IMR-90 (cell line): ENCODE measurements around the gene SSBP3. TPM values are rescaled to one million over a fixed set of nuclear protein-coding genes. Genes with fewer than 3 reads are reported as not detected.

Experiments
- ATAC-seq: fragments of 200-7000 bp; cut with Tn5 transposase; 2 replicates; pipeline ENCODE4 v1.9.1; 2020; ENCODE audit warnings: low read depth, mild to moderate bottlenecking, moderate library complexity
- BruUV-seq: library from RNA; stranded (reverse); fragments of 400-500 nt; replicated peaks from 2 replicates; lab custom pipeline; 2021; lab: Mats Ljungman, UMichigan
- CTCF ChIA-PET: fragments of 300-600 bp; formaldehyde crosslinking; extraction: SDS; loops from one replicate; lab custom pipeline; 2021; ENCODE audit warnings: antibody characterized with exemption; lab: Yijun Ruan, JAX
- POLR2A ChIA-PET: fragments of 300-600 bp; sonication (Branson Sonifier 250); formaldehyde crosslinking; loops from one replicate; lab custom pipeline; 2022; ENCODE audit warnings: antibody characterized with exemption; ENCODE audit not compliant: unreplicated experiment; lab: Charles Lee
- DNase-seq: peaks from one replicate; pipeline ENCODE4 v3.0.0; 2013
- H2AFZ ChIP-seq: replicated peaks from 2 replicates; pipeline ENCODE3; 2013; ENCODE audit warnings: low read length, mild to moderate bottlenecking; ENCODE audit not compliant: poor library complexity
- H2AK5ac ChIP-seq: 2 replicates; pipeline ENCODE4 v1.6.1; 2013; ENCODE audit warnings: low read depth, low read length, inconsistent platforms
- H2AK9ac ChIP-seq: replicated peaks from 2 replicates; pipeline ENCODE3; 2013; ENCODE audit warnings: mild to moderate bottlenecking, low read depth, low read length, moderate library complexity; ENCODE audit not compliant: poor library complexity
- H2BK120ac ChIP-seq: 2 replicates; pipeline ENCODE4 v1.6.1; 2013; ENCODE audit warnings: low read depth, low read length, inconsistent platforms
- H2BK15ac ChIP-seq: 3 replicates; pipeline ENCODE4 v1.6.1; 2013; ENCODE audit warnings: low read depth, low read length, inconsistent platforms
- H2BK20ac ChIP-seq: 2 replicates; pipeline ENCODE4 v1.6.1; 2013; ENCODE audit warnings: low read depth, mild to moderate bottlenecking, inconsistent platforms, low read length, moderate library complexity
- H2BK5ac ChIP-seq: 2 replicates; pipeline ENCODE4 v1.6.1; 2013; ENCODE audit warnings: mild to moderate bottlenecking, low read depth, low read length, inconsistent platforms; ENCODE audit not compliant: poor library complexity, severe bottlenecking
- H3K14ac ChIP-seq: replicated peaks from 2 replicates; pipeline ENCODE4 v1.6.1; 2013; ENCODE audit warnings: low read depth, low read length, inconsistent platforms
- H3K18ac ChIP-seq: 2 replicates; pipeline ENCODE4 v1.6.1; 2013; ENCODE audit warnings: low read depth, low read length, control low read depth
- H3K23ac ChIP-seq: 2 replicates; pipeline ENCODE4 v1.6.1; 2013; ENCODE audit warnings: low read depth, low read length, inconsistent platforms
- H3K27ac ChIP-seq: 2 replicates; pipeline ENCODE4 v1.5.1; 2013; ENCODE audit warnings: mild to moderate bottlenecking, control low read depth, low read length; ENCODE audit not compliant: insufficient read depth
- H3K27me3 ChIP-seq: 2 replicates; pipeline ENCODE4 v1.6.1; 2013; ENCODE audit warnings: low read length; ENCODE audit not compliant: control insufficient read depth, insufficient read depth
- H3K36me3 ChIP-seq: 2 replicates; pipeline ENCODE4 v1.6.1; 2013; ENCODE audit warnings: low read length, mixed read lengths; ENCODE audit not compliant: control insufficient read depth, insufficient read depth
- H3K4ac ChIP-seq: 2 replicates; pipeline ENCODE4 v1.6.1; 2013; ENCODE audit warnings: low read depth, low read length, inconsistent platforms
- H3K4me1 ChIP-seq: 2 replicates; pipeline ENCODE4 v1.6.1; 2013; ENCODE audit warnings: low read length, mixed read lengths; ENCODE audit not compliant: control insufficient read depth, insufficient read depth
- H3K4me2 ChIP-seq: 2 replicates; pipeline ENCODE4 v1.6.1; 2013; ENCODE audit warnings: low read depth, mild to moderate bottlenecking, control low read depth, low read length, moderate library complexity
- H3K4me3 ChIP-seq: 2 replicates; pipeline ENCODE4 v1.5.1; 2013; ENCODE audit warnings: low read depth, mild to moderate bottlenecking, control low read depth, low read length, moderate library complexity; ENCODE audit not compliant: insufficient read depth
- H3K56ac ChIP-seq: 2 replicates; pipeline ENCODE4 v1.6.1; 2013; ENCODE audit warnings: low read length, inconsistent platforms; ENCODE audit not compliant: insufficient read depth; ENCODE audit errors: extremely low read depth
- H3K79me1 ChIP-seq, 2 experiments: 2 replicates each; pipeline ENCODE4 v1.6.1; 2013; ENCODE audit warnings: low read length in 2 of 2, inconsistent platforms in 1 of 2, low read depth in 1 of 2
- H3K9ac ChIP-seq: 2 replicates; pipeline ENCODE4 v1.6.1; 2013; ENCODE audit warnings: low read depth, low read length, control low read depth
- H3K9me1 ChIP-seq: 2 replicates; pipeline ENCODE4 v1.6.1; 2013; ENCODE audit warnings: low read length, inconsistent platforms; ENCODE audit not compliant: insufficient read depth
- H3K9me3 ChIP-seq: 2 replicates; pipeline ENCODE4 v1.6.1; 2013; ENCODE audit warnings: low read length; ENCODE audit not compliant: control insufficient read depth, insufficient read depth
- H4K20me1 ChIP-seq: 2 replicates; pipeline ENCODE4 v1.6.1; 2013; ENCODE audit warnings: low read length, inconsistent platforms; ENCODE audit not compliant: insufficient read depth
- H4K5ac ChIP-seq: 2 replicates; pipeline ENCODE4 v1.6.1; 2013; ENCODE audit warnings: mild to moderate bottlenecking, low read depth, low read length, control low read depth
- H4K8ac ChIP-seq, 2 experiments: 2 replicates each; pipeline ENCODE4 v1.6.1; 2013; ENCODE audit warnings: low read depth in 2 of 2, low read length in 2 of 2, control low read depth in 1 of 2, inconsistent platforms in 1 of 2
- H4K91ac ChIP-seq: 2 replicates; pipeline ENCODE4 v1.6.1; 2013; ENCODE audit warnings: low read depth, low read length, inconsistent platforms; ENCODE audit not compliant: insufficient read depth
- CEBPB ChIP-seq: IDR thresholded peaks from 2 replicates; pipeline ENCODE4 v1.6.1; 2012; ENCODE audit warnings: low read depth, low read length, improper control_type of control experiment
- CHD1 ChIP-seq: IDR thresholded peaks from 2 replicates; pipeline ENCODE4 v1.6.1; 2012; ENCODE audit warnings: low read depth, low read length, improper control_type of control experiment
- ELK1 ChIP-seq: fragments of 150-350 bp; IDR thresholded peaks from 2 replicates; pipeline ENCODE4 v1.6.1; 2016; ENCODE audit warnings: low read depth, mild to moderate bottlenecking, low read length, moderate library complexity, borderline replicate concordance
- FOS ChIP-seq: fragments of 150-350 bp; IDR thresholded peaks from 2 replicates; pipeline ENCODE4 v1.6.1; 2016; ENCODE audit warnings: low read depth, low read length
- MAFK ChIP-seq: IDR thresholded peaks from 2 replicates; pipeline ENCODE4 v1.6.1; 2012; ENCODE audit warnings: low read depth, low read length, improper control_type of control experiment
- MAZ ChIP-seq: IDR thresholded peaks from 2 replicates; pipeline ENCODE4 v1.6.1; 2012; ENCODE audit warnings: low read depth, mild to moderate bottlenecking, low read length, improper control_type of control experiment, moderate library complexity, borderline replicate concordance
- MXI1 ChIP-seq: IDR thresholded peaks from 2 replicates; pipeline ENCODE4 v1.6.1; 2012; ENCODE audit warnings: low read depth, mild to moderate bottlenecking, low read length, moderate library complexity, borderline replicate concordance
- NFE2L2 ChIP-seq: fragments of 150-350 bp; IDR thresholded peaks from 2 replicates; pipeline ENCODE4 v1.6.1; 2016; ENCODE audit warnings: low read depth, mild to moderate bottlenecking, low read length
- POLR2A ChIP-seq: IDR thresholded peaks from 2 replicates; pipeline ENCODE4 v1.6.1; 2012; ENCODE audit warnings: mild to moderate bottlenecking, low read depth, low read length
- RAD21 ChIP-seq: IDR thresholded peaks from 2 replicates; pipeline ENCODE4 v1.6.1; 2012; ENCODE audit warnings: low read length, improper control_type of control experiment
- RCOR1 ChIP-seq: IDR thresholded peaks from 2 replicates; pipeline ENCODE4 v1.6.1; 2012; ENCODE audit warnings: mild to moderate bottlenecking, low read length, improper control_type of control experiment; ENCODE audit not compliant: insufficient replicate concordance
- RFX5 ChIP-seq: IDR thresholded peaks from 2 replicates; pipeline ENCODE4 v1.8.0; 2012; ENCODE audit warnings: low read depth, mild to moderate bottlenecking, low read length, moderate library complexity
- SMC3 ChIP-seq: fragments of 150-350 bp; IDR thresholded peaks from 2 replicates; pipeline ENCODE4 v1.6.1; 2016; ENCODE audit warnings: low read depth, mild to moderate bottlenecking, antibody characterized with exemption, low read length, moderate library complexity
- whole genome bisulfite sequencing, 2 experiments: methylation state at CpG; one replicate each; pipeline versions ENCODE4 v1.1.5 to v1.1.7; 2013; ENCODE audit warnings: missing lambda C conversion rate in 2 of 2; ENCODE audit not compliant: insufficient read length in 1 of 2; ENCODE audit errors: extremely low coverage in 2 of 2; 5-methylcytosine and 5-hydroxymethylcytosine counted together
- dilution Hi-C: fragments of 300-500 bp; cut with HindIII; formaldehyde crosslinking; loops from one replicate; pipeline ENCODE4 v1.14.3; 2018; ENCODE audit warnings: low sequenced_read_pairs; ENCODE audit not compliant: unreplicated experiment
- in situ Hi-C: fragments of 300-500 bp; cut with MboI; formaldehyde crosslinking; loops from 3 replicates; pipeline ENCODE4 v1.14.3; 2019; ENCODE audit warnings: low sequenced_read_pairs, inconsistent platforms, mixed read lengths
- intact Hi-C: fragments of 100-400 bp; cut with micrococcal nuclease; formaldehyde crosslinking; loops from 2 replicates; pipeline ENCODE4 v1.10.0; 2022
- polyA plus RNA-seq, 3 experiments: library from polyadenylated mRNA; depleted of rRNA; stranded (reverse); fragments of >200 nt; gene quantifications; 2 replicates each; pipeline ENCODE4 v1.2.3, GENCODE V29; 2012; ENCODE audit warnings: low replicate concordance in 1 of 3
- total RNA-seq: library from RNA; depleted of rRNA; stranded (reverse); fragments of >200 nt; gene quantifications from 2 replicates; pipeline ENCODE4 v1.2.3, GENCODE V29; 2012
- TF ChIP-seq, protein P1 (sequence below): fragments of 150-350 bp; IDR thresholded peaks from 2 replicates; pipeline ENCODE4 v1.6.1; 2017; ENCODE audit warnings: mild to moderate bottlenecking, antibody characterized with exemption, low read length, low read depth

SSBP3 gene
- total and polyA plus RNA-seq, 2 of the 4 experiments (the other 2 are of a cell fraction): 10.9 to 39.6 TPM

- Histone ChIP-seq H3K9me1 (peaks cover 25% of the 10 kb centered on the region), H3K4me3 (peak overlapping the region; percentile 7; the same call in 1 of the 2 replicates), H4K8ac (peak overlapping the region; percentile 16 to 62; a peak in 3 of 4 replicates), H3K18ac (peak overlapping the region; percentile 3; the same call in 1 of the 2 replicates), H3K36me3 (peaks cover 3% of the 10 kb centered on the region; the same call in 1 of the 2 replicates), H2BK20ac (peak overlapping the region; percentile 16; the same call in 1 of the 2 replicates), H4K91ac (peak overlapping the region; percentile 67), H2AK9ac (peak overlapping the region; percentile 84), H3K27ac (peak overlapping the region; percentile 63), H2AK5ac (peak overlapping the region; percentile 78), H2AFZ (peak overlapping the region; percentile 88), H2BK15ac (peak overlapping the region; percentile 11; the same call in 1 of the 3 replicates), H3K23ac (0 out of 2 replicates have a peak overlapping the region, but pooled peaks have one; percentile 4), H2BK5ac (peak overlapping the region; percentile 48), H3K9me3 (no peaks in the 10 kb centered on the region), H3K9ac (peak overlapping the region; percentile 0), H3K4ac (peak overlapping the region; percentile 70), H3K4me2 (peak overlapping the region; percentile 64), H3K79me1 (peaks cover 30 to 92% of the 10 kb centered on the region in 2 experiments), H3K14ac (peak overlapping the region; percentile 62), H3K56ac (no peak overlapping the region), H4K20me1 (peaks cover 8% of the 10 kb centered on the region; the same call in 1 of the 2 replicates), H2BK120ac (peak overlapping the region; percentile 50), H3K4me1 (peaks cover 51% of the 10 kb centered on the region), H3K27me3 (no peaks in the 10 kb centered on the region), H4K5ac (no peak overlapping the region; the same call in 1 of the 2 replicates)
- DNase-seq (peak; percentile 93), ATAC-seq (peak; percentile 81)
- CTCF ChIA-PET: interaction anchor here (0.7 to 1.6 kb wide), 12 partner anchors 10 to 216 kb away, joined by 3 to 7 read pairs (median 4); no protein-coding TSS in a partner anchor
- in situ Hi-C loops (no loop called here), intact Hi-C loops (loop anchor here (1.0 to 2.0 kb wide), 6 partner anchors 62 to 216 kb away; no protein-coding TSS in a partner anchor), dilution Hi-C loops (no loop called here)
- POLR2A ChIA-PET: no interaction called here
- no TSS peak for BruUV-seq
- WGBS, 2 experiments: 7% methylated on average over 3 of the region's 22 CpGs; no CpG with 5 or more reads in 1 of the 2 experiments
- TF ChIP-seq MAZ (no peak; the same call in 1 of the 2 replicates), RFX5 (peak; percentile 93), ELK1 (no peak), CEBPB (peak; percentile 24; the same call in 1 of the 2 replicates), SMC3 (peak; percentile 79), CHD1 (no peak), POLR2A (peak; percentile 13), MAFK (0 out of 2 replicates have a peak, but pooled peaks have one; percentile 2), FOS (peak; percentile 28; the same call in 1 of the 2 replicates), RCOR1 (peak; percentile 64), MXI1 (peak; percentile 70; the same call in 1 of the 2 replicates), RAD21 (peak; percentile 89), NFE2L2 (peak; percentile 0; the same call in 1 of the 2 replicates)
- TF ChIP-seq, protein P1, sequence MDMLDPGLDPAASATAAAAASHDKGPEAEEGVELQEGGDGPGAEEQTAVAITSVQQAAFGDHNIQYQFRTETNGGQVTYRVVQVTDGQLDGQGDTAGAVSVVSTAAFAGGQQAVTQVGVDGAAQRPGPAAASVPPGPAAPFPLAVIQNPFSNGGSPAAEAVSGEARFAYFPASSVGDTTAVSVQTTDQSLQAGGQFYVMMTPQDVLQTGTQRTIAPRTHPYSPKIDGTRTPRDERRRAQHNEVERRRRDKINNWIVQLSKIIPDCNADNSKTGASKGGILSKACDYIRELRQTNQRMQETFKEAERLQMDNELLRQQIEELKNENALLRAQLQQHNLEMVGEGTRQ: peak; percentile 14; the same call in 1 of the 2 replicates
Measured at GRCh38 chr1:54273092-54273794, 133.0 kb downstream of the SSBP3 start.
